HG03439 (cell line): Measurements from ENCODE around the gene USP6.
"Not testable (repeated sequence)": the region's sequence is repeated elsewhere in the genome, so short reads cannot be mapped to it uniquely, and the experiment has no call there.

Experiments
- ATAC-seq: cut with Tn5 transposase; IDR thresholded peaks from one replicate; pipeline ENCODE4 v1.9.1; 2021; ENCODE audit warnings: mild to moderate bottlenecking, moderate library complexity; ENCODE audit not compliant: unreplicated experiment

USP6 gene

GRCh38 chr17:5121186-5121841 is 5.5 kb downstream of the USP6 start:
- ATAC-seq, result no peak

DNA sequence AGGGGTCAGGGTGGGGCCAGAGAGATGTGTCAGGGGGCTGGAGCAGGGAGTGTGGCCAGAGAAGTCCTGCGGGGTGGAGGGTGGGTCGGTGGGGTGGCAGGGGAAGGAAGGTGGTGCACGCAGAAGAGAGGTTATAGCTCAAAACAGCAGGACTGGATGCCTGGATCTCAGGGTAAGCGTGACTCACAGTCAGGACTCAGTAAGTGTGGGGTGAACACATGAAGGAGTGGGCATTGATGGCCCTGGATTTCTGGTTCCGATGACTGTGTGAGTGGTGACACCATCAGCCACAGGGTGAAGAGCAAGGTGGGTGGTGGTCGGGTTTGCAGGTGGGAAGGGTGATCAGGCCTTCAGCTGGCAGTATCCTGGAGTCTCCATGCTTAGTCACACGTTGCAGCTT is 6.2 kb downstream of the USP6 start:
- ATAC-seq, result not testable (repeated sequence)

GRCh38 chr17:5122586-5123342 is 6.9 kb downstream of the USP6 start:
- no peak for ATAC-seq

GRCh38 chr17:5123343-5124124 is 7.7 kb downstream of the USP6 start:
- no peak for ATAC-seq

- ATAC-seq, result not testable (repeated sequence)
Observed at GRCh38 chr17:5124125-5124760, 8.4 kb downstream of the USP6 start.

DNA sequence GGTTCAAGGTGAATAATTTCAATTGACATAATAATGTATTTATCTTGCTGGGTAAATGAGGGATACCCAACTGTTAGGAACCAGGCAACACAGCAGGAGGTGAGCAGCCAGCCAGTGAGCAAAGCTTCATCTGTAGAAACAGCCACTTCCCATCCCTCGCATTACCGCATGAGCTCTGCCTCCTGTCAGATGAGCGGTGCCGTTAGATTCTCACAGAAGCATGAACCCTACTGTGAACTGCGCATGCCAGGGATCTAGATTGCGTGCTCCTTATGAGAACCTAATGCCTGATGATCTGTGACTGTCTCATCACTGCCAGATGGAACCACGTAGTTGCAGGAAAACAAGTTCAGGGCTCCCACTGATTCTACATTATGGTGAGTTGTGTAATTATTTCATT is 9.1 kb downstream of the USP6 start:
- not testable (repeated sequence) for ATAC-seq

- no peak for ATAC-seq
Observed at GRCh38 chr17:5126719-5127488, 11.1 kb downstream of the USP6 start.

- no peak for ATAC-seq
Observed at GRCh38 chr17:5127910-5128309, 12.1 kb downstream of the USP6 start.

DNA sequence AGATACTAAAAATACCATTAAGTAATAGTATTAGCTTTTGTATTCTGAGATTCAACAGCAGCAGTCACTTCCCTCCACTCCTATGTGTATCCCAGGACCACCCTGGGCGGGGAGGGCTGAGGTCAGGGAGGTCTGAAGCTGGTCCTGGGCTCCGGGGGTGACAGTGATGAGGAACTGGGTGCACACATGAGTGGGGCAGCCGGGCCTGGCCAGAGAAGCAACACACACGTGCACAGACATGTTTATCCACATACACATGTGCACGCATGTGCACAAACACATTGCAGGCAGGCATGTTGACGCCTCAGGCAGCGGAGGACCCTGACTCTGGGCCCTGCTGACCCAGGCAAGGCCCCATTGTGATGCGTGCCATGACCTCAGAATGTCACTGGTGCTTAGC is 12.6 kb downstream of the USP6 start:
- ATAC-seq, result not testable (repeated sequence)

DNA sequence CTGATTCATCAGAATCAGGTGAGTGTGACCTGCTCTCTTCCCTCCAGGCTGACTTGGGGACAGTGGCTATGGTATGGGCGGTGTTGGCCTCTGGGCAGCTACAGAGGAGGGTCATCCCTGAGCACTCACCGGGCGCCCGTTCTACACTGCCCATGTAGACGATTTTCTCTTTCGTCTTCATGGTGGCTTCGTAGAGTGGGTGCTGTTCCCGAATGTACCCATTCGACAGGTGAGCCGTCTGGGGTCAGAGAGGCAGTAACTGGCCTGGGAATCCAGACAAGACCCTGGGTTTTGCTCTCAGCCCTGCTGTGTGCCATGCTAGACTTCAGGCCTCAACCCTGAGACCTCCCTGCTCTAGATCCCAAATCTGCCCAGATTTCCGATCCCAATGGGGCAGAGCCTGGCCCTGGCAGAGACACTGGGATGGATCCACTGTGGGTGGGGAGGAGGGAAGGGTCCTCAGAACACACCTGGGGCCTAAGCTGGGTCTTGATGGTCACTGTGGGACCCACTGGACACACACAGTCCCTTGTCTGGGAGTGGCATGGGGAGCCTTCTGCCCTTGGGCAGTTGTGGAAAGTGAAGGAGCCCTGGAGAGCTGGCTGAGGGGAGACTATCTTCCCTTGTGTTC is 13.2 kb downstream of the USP6 start:
- ATAC-seq, result no peak

GRCh38 chr17:5129770-5130169 is 13.9 kb downstream of the USP6 start:
- ATAC-seq, result not testable (repeated sequence)

DNA sequence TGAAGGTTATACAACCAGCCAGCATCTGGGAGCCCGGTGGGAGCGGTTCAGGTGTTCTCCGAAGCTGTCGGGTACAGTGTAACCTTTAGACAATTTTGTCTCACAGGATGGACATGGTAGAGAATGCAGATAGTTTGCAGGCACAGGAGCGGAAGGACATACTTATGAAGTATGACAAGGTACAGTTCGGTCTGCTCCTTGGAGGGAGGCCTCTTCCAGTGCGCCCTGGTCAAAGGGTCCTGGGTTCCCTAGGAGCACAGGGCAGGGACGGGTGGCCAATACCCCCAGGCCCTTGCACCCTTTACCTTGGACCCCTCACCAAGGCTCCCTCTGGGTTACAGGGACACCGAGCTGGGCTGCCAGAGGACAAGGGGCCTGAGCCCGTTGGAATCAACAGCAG is 14.4 kb downstream of the USP6 start:
- ATAC-seq, result not testable (repeated sequence)

DNA sequence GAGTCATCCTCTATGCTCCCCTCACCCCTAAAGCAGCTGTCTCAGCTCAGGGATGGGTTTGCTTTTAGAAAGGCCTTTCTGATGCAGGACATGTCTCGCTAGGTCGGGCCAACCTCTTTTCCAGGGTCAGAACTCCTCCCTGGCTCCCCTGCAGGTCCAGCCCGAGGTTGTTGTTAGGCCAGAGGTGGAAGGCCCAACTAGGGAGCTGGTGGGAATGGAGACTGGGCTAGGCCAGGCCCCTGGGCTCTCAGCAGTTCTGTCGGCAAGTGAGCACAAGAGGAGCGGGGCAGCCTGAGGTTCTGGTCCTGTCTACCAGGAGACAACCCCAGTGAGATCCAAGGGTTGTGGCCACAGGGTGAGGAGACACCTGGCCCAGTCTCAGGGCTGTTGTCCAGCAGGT is 14.9 kb downstream of the USP6 start:
- ATAC-seq, result not testable (repeated sequence)

DNA sequence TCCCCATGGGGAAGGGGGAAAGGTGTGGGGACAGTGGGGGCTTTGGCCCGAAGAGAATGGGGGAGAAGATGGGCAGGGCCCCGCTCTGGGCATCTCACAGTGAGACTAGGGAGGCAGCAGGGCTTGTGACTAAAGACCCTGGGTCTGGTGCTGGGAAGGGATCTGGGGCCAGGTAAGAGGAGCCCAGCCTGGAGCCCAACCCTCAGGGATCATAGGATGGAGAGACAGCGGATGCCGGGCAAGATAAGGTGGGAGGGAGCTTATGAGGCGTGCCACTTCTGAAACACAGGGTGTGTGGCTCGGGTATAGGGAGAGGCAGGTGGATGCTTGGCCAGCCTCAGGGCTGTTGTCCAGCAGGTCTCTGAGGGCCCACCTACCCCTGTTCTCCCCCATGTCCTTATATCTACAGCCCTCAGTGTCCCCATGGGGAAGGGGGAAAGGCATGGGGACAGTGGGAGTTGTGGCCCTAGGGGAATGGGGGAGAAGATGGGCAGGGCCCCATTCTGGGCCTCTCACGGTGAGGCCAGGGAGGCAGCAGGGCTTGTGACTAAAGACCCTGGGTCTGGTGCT is 15.4 kb downstream of the USP6 start:
- ATAC-seq, result no peak

GRCh38 chr17:5131799-5132502 is 16.1 kb downstream of the USP6 start:
- ATAC-seq, result not testable (repeated sequence)

GRCh38 chr17:5132503-5133225 is 16.8 kb downstream of the USP6 start:
- not testable (repeated sequence) for ATAC-seq

DNA sequence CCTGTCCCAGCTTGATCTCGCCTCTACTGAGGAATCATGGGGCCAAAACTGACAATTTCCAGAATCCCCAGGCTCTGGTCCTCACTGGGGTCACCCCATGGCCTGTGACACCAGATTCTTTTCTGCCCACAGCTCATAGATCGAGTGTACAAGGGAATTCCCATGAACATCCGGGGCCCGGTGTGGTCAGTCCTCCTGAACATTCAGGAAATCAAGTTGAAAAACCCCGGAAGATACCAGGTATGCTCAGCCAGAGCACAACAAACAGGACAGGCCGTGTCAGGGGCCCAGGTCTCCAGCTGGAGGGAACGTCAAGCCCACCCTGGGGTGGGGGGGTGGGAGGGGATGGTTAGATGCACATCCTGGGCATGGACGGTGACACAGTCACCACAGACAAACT is 17.5 kb downstream of the USP6 start:
- no peak for ATAC-seq

DNA sequence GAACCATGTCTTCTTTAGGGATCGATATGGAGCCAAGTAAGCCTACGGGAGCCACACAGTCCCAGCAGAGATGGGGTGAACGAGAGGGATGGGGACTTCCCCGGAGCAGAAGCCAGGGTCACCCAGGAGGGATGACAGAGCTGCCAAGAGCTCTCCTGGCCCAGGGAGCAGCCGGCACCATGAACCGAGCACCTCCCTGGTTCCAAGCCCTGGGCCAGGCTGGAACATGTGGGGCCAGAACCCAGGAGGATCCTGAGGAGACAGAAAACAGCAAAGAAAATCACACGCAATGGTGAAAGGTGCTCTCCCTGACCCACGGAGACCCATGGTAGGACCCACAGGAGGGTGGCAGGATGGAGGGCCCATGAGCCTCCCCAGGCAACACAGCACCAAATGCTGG is 18.1 kb downstream of the USP6 start:
- not testable (repeated sequence) for ATAC-seq
